Tibial nerve (tissue), 4 donors: Measurements from ENCODE around the gene NSUN4. TPM values are rescaled to one million over a fixed set of nuclear protein-coding genes. Genes with fewer than 3 reads are reported as not detected.

Source experiments
- DNase-seq, 2 donors: peaks; one replicate each; pipeline ENCODE4 v3.0.0-alpha.2; 2019; ENCODE audit warnings: low spot score in 2 of 2
- H3K27ac ChIP-seq, 4 donors: fragments of 200-600 bp; sonication (generic) in 3 of 4; one replicate each; pipeline ENCODE4 v1.5.1; 2017 to 2019; ENCODE audit warnings: mild to moderate bottlenecking in 1 of 4
- H3K27me3 ChIP-seq, 2 donors: fragments of 200-600 bp; sonication (generic) in 1 of 2; one replicate each; pipeline versions ENCODE4 v1.5.1 to v1.6.0; 2017 to 2019
- H3K36me3 ChIP-seq, 3 donors: fragments of 200-600 bp; sonication (generic); one replicate each; pipeline ENCODE4 v1.5.1; 2018 to 2019
- H3K4me1 ChIP-seq, 4 donors: fragments of 200-600 bp; sonication (generic) in 3 of 4; one replicate each; pipeline ENCODE4 v1.5.1; 2017 to 2019
- H3K4me3 ChIP-seq, 4 donors: fragments of 200-600 bp; sonication (generic) in 3 of 4; one replicate each; pipeline ENCODE4 v1.5.1; 2017 to 2019; ENCODE audit warnings: mild to moderate bottlenecking in 1 of 4, moderate library complexity in 1 of 4
- H3K9me3 ChIP-seq, 4 donors: fragments of 200-600 bp; sonication (generic) in 3 of 4; one replicate each; pipeline ENCODE4 v1.5.1; 2017 to 2019
- CTCF ChIP-seq, 5 experiments: fragments of 200-600 bp in 3 of 5; fragments of 450-650 bp in 2 of 5; sonication (generic) in 3 of 5; IDR thresholded peaks; one replicate each; pipeline ENCODE4 v1.5.1; 2016 to 2019; ENCODE audit warnings: antibody characterized with exemption in 5 of 5, mild to moderate bottlenecking in 3 of 5, moderate library complexity in 2 of 5
- EP300 ChIP-seq, 2 donors: sonication (generic); formaldehyde crosslinking; IDR thresholded peaks; one replicate each; pipeline ENCODE4 v1.6.1; 2017; ENCODE audit warnings: antibody characterized with exemption in 2 of 2, mild to moderate bottlenecking in 1 of 2
- POLR2A ChIP-seq, 2 donors: fragments of 450-650 bp; IDR thresholded peaks; one replicate each; pipeline ENCODE4 v1.6.1; 2017; ENCODE audit warnings: antibody characterized with exemption in 2 of 2, mild to moderate bottlenecking in 2 of 2, moderate library complexity in 2 of 2
- WGBS, 2 donors: methylation state at CpG; one replicate each; pipeline ENCODE4 v1.1.5; 2018; 5-methylcytosine and 5-hydroxymethylcytosine counted together
- total RNA-seq, 4 donors: library from RNA; depleted of rRNA; stranded (reverse); fragments of >200 nt; gene quantifications; one replicate each; pipeline ENCODE4 v1.1.0, GENCODE V29; 2016

NSUN4 gene
- total RNA-seq, 4 donors from 2014 or later = 19.5 to 39.8 (median 31.2) TPM

GRCh38 chr1:46370214-46370633 is 29.6 kb downstream of the NSUN4 start:
- H3K9me3 ChIP-seq = no peaks in the 10 kb centered on the region
- WGBS, 2 donors = 76 to 87% methylated on average over 3 of the region's 3 CpGs
- no peak overlapping the region for H3K27ac ChIP-seq
- H3K27me3 ChIP-seq = no peaks in the 10 kb centered on the region
- H3K36me3 ChIP-seq = peaks cover 0 to 38% (median 0%) of the 10 kb centered on the region in 3 donors
- H3K4me1 ChIP-seq = no peaks in the 10 kb centered on the region
- no peak for DNase-seq
- no peak for TF ChIP-seq CTCF (IDR thresholded peaks at IDR 0.05)
- no peak for TF ChIP-seq EP300 (IDR thresholded peaks at IDR 0.05)
- TF ChIP-seq POLR2A (IDR thresholded peaks at IDR 0.05) = no peak
- no peak overlapping the region for H3K4me3 ChIP-seq

GRCh38 chr1:46372431-46372830 is 31.8 kb downstream of the NSUN4 start:
- no peaks in the 10 kb centered on the region for H3K4me1 ChIP-seq
- no peak for DNase-seq
- no peak for TF ChIP-seq CTCF (IDR thresholded peaks at IDR 0.05)
- no peak for TF ChIP-seq EP300 (IDR thresholded peaks at IDR 0.05)
- no peak for TF ChIP-seq POLR2A (IDR thresholded peaks at IDR 0.05)
- no peaks in the 10 kb centered on the region for H3K9me3 ChIP-seq
- WGBS, 2 donors = 94 to 97% methylated on average over 1 of the region's 1 CpG
- H3K27ac ChIP-seq = no peak overlapping the region
- H3K27me3 ChIP-seq = no peaks in the 10 kb centered on the region
- H3K36me3 ChIP-seq = peaks cover 0 to 35% (median 0%) of the 10 kb centered on the region in 3 donors
- H3K4me3 ChIP-seq = no peak overlapping the region

GRCh38 chr1:46379996-46380395 is 39.4 kb downstream of the NSUN4 start:
- no peak for DNase-seq
- peaks cover 0 to 10% (median 0%) of the 10 kb centered on the region in 3 donors for H3K36me3 ChIP-seq
- H3K9me3 ChIP-seq = no peaks in the 10 kb centered on the region
- H3K27ac ChIP-seq = no peak overlapping the region
- H3K27me3 ChIP-seq = no peaks in the 10 kb centered on the region
- no peaks in the 10 kb centered on the region for H3K4me1 ChIP-seq
- TF ChIP-seq CTCF (IDR thresholded peaks at IDR 0.05) = no peak
- no peak for TF ChIP-seq EP300 (IDR thresholded peaks at IDR 0.05)
- TF ChIP-seq POLR2A (IDR thresholded peaks at IDR 0.05) = no peak
- no peak overlapping the region for H3K4me3 ChIP-seq
- WGBS, 2 donors = 92 to 94% methylated on average over 1 of the region's 1 CpG

- no peaks in the 10 kb centered on the region for H3K4me1 ChIP-seq
These were observed 39.9 kb downstream of the NSUN4 start for GRCh38 chr1:46380508-46380907.

GRCh38 chr1:46393510-46393909 is 52.9 kb downstream of the NSUN4 start:
- Histone ChIP-seq H3K27me3 (no peaks in the 10 kb centered on the region), H3K36me3 (no peaks in the 10 kb centered on the region), H3K27ac (peak overlapping the region in 1 of 4 donors; percentile 66), H3K4me3 (peak overlapping the region in 1 of 4 donors; percentile 61), H3K4me1 (peaks cover 0 to 33% (median 8%) of the 10 kb centered on the region in 4 donors), H3K9me3 (peaks cover 0 to 18% (median 3%) of the 10 kb centered on the region in 4 donors)
- TF ChIP-seq POLR2A (IDR thresholded peaks at IDR 0.05) (no peak), EP300 (IDR thresholded peaks at IDR 0.05) (no peak), CTCF (IDR thresholded peaks at IDR 0.05) (no peak)
- no peak for DNase-seq
- 83 to 85% methylated on average over 12 of the region's 12 CpGs for WGBS, 2 donors

More at GRCh38 chr1:46380508-46380907, 39.9 kb downstream of the NSUN4 start:
- Histone ChIP-seq H3K27ac (no peak overlapping the region), H3K9me3 (no peaks in the 10 kb centered on the region), H3K36me3 (peaks cover 0 to 10% (median 0%) of the 10 kb centered on the region in 3 donors), H3K27me3 (no peaks in the 10 kb centered on the region), H3K4me3 (no peak overlapping the region)
- TF ChIP-seq CTCF (IDR thresholded peaks at IDR 0.05) = no peak
- no peak for TF ChIP-seq EP300 (IDR thresholded peaks at IDR 0.05)
- no peak for TF ChIP-seq POLR2A (IDR thresholded peaks at IDR 0.05)
- no peak for DNase-seq
